Sigmoid colon (tissue), 7 donors: ENCODE measurements around the gene HPGDS. TPM values are rescaled to one million over a fixed set of nuclear protein-coding genes. Genes with fewer than 3 reads are reported as not detected.
A peak's percentile ranks its signal among the peaks of the same experiment; 100 is the strongest.

Experiments used
- DNase-seq: peaks from one replicate; pipeline ENCODE4 v3.0.0-alpha.2; 2019
- H3K27ac ChIP-seq, 4 donors: fragments of 200-600 bp; sonication (generic); one replicate each; pipeline ENCODE4 v1.5.1; 2016 to 2019; ENCODE audit warnings: mild to moderate bottlenecking in 1 of 4
- H3K27me3 ChIP-seq, 3 donors: fragments of 200-600 bp; sonication (generic); one replicate each; pipeline ENCODE4 v1.5.1; 2019; ENCODE audit warnings: mild to moderate bottlenecking in 1 of 3
- H3K36me3 ChIP-seq, 4 donors: fragments of 200-600 bp; sonication (generic); one replicate each; pipeline ENCODE4 v1.5.1; 2016 to 2019
- H3K4me1 ChIP-seq, 4 donors: fragments of 200-600 bp; sonication (generic); one replicate each; pipeline ENCODE4 v1.5.1; 2017 to 2019
- H3K4me3 ChIP-seq, 4 donors: fragments of 200-600 bp; sonication (generic); one replicate each; pipeline ENCODE4 v1.5.1; 2017 to 2019; ENCODE audit warnings: mild to moderate bottlenecking in 2 of 4, moderate library complexity in 1 of 4
- H3K9me3 ChIP-seq, 4 donors: fragments of 200-600 bp in 3 of 4; sonication (generic) in 3 of 4; one replicate each; pipeline versions ENCODE4 v1.5.1 to v1.6.1; 2013 to 2019
- EP300 ChIP-seq, 4 donors: sonication (generic); formaldehyde crosslinking; IDR thresholded peaks; one replicate each; pipeline ENCODE4 v1.6.1; 2017; ENCODE audit warnings: antibody characterized with exemption in 4 of 4
- POLR2A ChIP-seq, 2 donors: fragments of 450-650 bp; IDR thresholded peaks; one replicate each; pipeline ENCODE4 v1.6.1; 2016; ENCODE audit warnings: antibody characterized with exemption in 2 of 2, mild to moderate bottlenecking in 2 of 2, moderate library complexity in 2 of 2
- POLR2AphosphoS5 ChIP-seq, 4 donors: sonication (generic); formaldehyde crosslinking; IDR thresholded peaks; one replicate each; pipeline ENCODE4 v1.6.1; 2017; ENCODE audit warnings: antibody characterized with exemption in 4 of 4
- WGBS, 2 donors: extraction: QIAGEN DNeasy Blood & Tissue Kit; methylation state at CpG; one replicate each; pipeline ENCODE4 v1.1.7; 2013; 5-methylcytosine and 5-hydroxymethylcytosine counted together
- intact Hi-C: fragments of 100-400 bp; cut with DNase I; formaldehyde crosslinking; loops from one replicate; pipeline ENCODE4 v1.15.1; 2023
- polyA plus RNA-seq, 3 donors: library from polyadenylated mRNA; stranded (reverse); fragments of 200-250 nt; gene quantifications; one replicate each; pipeline ENCODE4 v1.2.3, GENCODE V29; 2013
- total RNA-seq, 4 donors: library from RNA; depleted of rRNA; stranded (reverse); fragments of >200 nt; gene quantifications; one replicate each; pipeline ENCODE4 v1.1.0, GENCODE V29; 2016
- TF ChIP-seq, protein P1 (sequence below), 4 experiments: fragments of 450-650 bp in 3 of 4; fragments of 200-600 bp in 1 of 4; IDR thresholded peaks; one replicate each; pipeline ENCODE4 v1.5.1; 2016 to 2019; ENCODE audit warnings: antibody characterized with exemption in 4 of 4, mild to moderate bottlenecking in 3 of 4, moderate library complexity in 2 of 4
- donor health status: healthy with polysubstance abuse.
- donor health status: Bipolar disorder and iron deficiency.
- donor health status: healthy.

HPGDS gene
- total and polyA plus RNA-seq, 7 donors: 0.54 to 3.7 (median 2.1) TPM

DNA sequence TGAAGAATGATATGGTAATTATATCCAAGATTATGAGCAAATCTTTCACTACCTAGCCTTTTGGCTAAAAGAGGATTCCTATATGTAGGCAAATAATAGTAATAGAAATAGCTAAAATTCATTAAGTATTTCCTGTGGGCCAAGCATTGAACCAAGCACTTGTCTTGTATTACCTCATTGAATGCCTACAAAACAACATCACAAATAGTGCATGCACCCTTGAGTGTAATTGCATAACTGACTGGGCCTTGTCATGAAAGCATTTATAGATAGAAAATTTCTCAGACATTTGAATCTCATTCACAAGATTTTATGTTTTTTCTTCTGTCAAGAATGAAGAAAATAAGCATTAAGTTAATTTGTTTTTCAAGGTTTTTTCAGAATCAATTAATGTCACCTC is 3.9 kb upstream of the HPGDS start:
- H3K36me3 ChIP-seq: no peaks in the 10 kb centered on the region
- H3K4me3 ChIP-seq: no peak overlapping the region
- H3K9me3 ChIP-seq: no peaks in the 10 kb centered on the region
- no peak for DNase-seq
- intact Hi-C loops: no loop called here
- no peaks in the 10 kb centered on the region for H3K27me3 ChIP-seq
- H3K27ac ChIP-seq: no peak overlapping the region
- TF ChIP-seq POLR2AphosphoS5 (IDR thresholded peaks at IDR 0.05) (no peak), EP300 (IDR thresholded peaks at IDR 0.05) (no peak), POLR2A (IDR thresholded peaks at IDR 0.05) (no peak)
- TF ChIP-seq, protein P1, sequence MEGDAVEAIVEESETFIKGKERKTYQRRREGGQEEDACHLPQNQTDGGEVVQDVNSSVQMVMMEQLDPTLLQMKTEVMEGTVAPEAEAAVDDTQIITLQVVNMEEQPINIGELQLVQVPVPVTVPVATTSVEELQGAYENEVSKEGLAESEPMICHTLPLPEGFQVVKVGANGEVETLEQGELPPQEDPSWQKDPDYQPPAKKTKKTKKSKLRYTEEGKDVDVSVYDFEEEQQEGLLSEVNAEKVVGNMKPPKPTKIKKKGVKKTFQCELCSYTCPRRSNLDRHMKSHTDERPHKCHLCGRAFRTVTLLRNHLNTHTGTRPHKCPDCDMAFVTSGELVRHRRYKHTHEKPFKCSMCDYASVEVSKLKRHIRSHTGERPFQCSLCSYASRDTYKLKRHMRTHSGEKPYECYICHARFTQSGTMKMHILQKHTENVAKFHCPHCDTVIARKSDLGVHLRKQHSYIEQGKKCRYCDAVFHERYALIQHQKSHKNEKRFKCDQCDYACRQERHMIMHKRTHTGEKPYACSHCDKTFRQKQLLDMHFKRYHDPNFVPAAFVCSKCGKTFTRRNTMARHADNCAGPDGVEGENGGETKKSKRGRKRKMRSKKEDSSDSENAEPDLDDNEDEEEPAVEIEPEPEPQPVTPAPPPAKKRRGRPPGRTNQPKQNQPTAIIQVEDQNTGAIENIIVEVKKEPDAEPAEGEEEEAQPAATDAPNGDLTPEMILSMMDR (IDR thresholded peaks at IDR 0.05): no peak
- H3K4me1 ChIP-seq: no peaks in the 10 kb centered on the region

DNA sequence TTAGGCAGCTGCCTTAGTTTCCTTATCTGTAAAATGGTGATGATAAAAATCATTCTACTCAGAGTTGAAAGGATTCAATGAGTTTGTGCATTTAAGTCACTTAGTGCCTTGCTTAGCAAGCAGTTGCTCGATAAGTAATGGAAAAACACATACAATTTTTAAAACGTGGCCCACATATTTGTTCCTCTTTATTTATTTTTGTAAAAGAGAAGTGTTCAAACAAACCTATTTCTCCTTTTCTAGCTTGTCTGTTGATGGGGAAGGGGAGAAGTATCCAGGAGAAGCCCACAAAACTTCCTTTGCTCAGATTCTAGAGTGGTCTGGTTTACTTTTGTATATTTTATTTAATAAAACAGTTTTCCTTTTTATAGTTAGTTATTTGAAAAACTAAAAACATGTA is 3.3 kb upstream of the HPGDS start:
- no peaks in the 10 kb centered on the region for H3K4me1 ChIP-seq
- WGBS, 2 donors: 52 to 73% methylated on average over 2 of the region's 2 CpGs
- H3K27me3 ChIP-seq: no peaks in the 10 kb centered on the region
- no peak overlapping the region for H3K27ac ChIP-seq
- DNase-seq: no peak
- intact Hi-C loops: no loop called here
- H3K9me3 ChIP-seq: no peaks in the 10 kb centered on the region
- no peaks in the 10 kb centered on the region for H3K36me3 ChIP-seq
- TF ChIP-seq, protein P1 (IDR thresholded peaks at IDR 0.05): no peak
- no peak for TF ChIP-seq EP300 (IDR thresholded peaks at IDR 0.05)
- TF ChIP-seq POLR2A (IDR thresholded peaks at IDR 0.05): no peak
- H3K4me3 ChIP-seq: no peak overlapping the region

DNA sequence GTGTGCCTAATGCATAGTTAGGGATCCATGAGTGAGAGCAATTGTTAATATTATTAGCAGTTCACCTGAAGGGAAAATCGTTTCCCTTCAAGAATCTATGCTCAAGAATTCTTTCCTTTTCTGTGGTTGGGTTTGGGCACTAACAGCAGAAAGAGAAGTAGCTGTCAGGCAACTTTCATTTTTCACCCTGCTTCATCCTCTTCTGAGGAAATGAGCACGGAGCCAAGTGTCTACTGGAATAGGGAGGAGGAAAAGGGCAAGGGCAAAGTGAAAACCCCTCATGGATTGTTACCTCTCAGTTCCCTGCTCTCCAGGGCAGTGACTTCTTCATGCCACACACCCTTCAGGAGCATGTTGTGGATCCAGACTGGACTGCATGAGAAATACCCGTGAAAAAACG is 2.6 kb upstream of the HPGDS start:
- Histone ChIP-seq H3K9me3 (no peaks in the 10 kb centered on the region), H3K36me3 (no peaks in the 10 kb centered on the region), H3K4me1 (no peaks in the 10 kb centered on the region), H3K27me3 (no peaks in the 10 kb centered on the region), H3K27ac (peak overlapping the region in 1 of 4 donors; percentile 19), H3K4me3 (no peak overlapping the region)
- intact Hi-C loops: no loop called here
- 55 to 68% methylated on average over 4 of the region's 4 CpGs for WGBS, 2 donors
- TF ChIP-seq POLR2A (IDR thresholded peaks at IDR 0.05): no peak
- TF ChIP-seq, protein P1 (IDR thresholded peaks at IDR 0.05): no peak
- TF ChIP-seq EP300 (IDR thresholded peaks at IDR 0.05): no peak
- no peak for TF ChIP-seq POLR2AphosphoS5 (IDR thresholded peaks at IDR 0.05)
- DNase-seq: no peak

DNA sequence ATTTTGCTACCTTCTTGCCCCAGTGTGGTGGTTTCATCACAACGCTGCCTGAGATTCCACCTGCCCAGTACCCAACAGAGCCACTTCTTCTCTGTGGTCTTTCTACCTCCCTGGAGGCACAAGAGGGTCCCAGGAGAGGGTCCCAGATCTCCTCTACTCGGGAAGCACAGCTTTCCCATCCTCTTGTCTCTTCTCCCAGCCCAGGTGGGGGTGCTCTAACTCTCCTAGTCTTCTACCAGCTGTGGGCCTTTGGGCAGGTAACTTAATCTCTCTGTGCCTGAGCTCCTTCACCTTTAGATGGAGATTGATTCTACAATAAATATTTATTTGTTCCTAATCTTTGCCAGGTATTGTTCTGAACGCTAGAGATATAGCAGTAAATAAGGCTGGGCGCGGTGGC is 1.8 kb upstream of the HPGDS start:
- no peaks in the 10 kb centered on the region for H3K4me1 ChIP-seq
- no peak overlapping the region for H3K4me3 ChIP-seq
- H3K36me3 ChIP-seq: no peaks in the 10 kb centered on the region
- WGBS, 2 donors: 78 to 90% methylated on average over 5 of the region's 5 CpGs
- no peak for TF ChIP-seq POLR2A (IDR thresholded peaks at IDR 0.05)
- intact Hi-C loops: no loop called here
- DNase-seq: no peak
- H3K27ac ChIP-seq: no peak overlapping the region
- no peaks in the 10 kb centered on the region for H3K27me3 ChIP-seq
- no peaks in the 10 kb centered on the region for H3K9me3 ChIP-seq

DNA sequence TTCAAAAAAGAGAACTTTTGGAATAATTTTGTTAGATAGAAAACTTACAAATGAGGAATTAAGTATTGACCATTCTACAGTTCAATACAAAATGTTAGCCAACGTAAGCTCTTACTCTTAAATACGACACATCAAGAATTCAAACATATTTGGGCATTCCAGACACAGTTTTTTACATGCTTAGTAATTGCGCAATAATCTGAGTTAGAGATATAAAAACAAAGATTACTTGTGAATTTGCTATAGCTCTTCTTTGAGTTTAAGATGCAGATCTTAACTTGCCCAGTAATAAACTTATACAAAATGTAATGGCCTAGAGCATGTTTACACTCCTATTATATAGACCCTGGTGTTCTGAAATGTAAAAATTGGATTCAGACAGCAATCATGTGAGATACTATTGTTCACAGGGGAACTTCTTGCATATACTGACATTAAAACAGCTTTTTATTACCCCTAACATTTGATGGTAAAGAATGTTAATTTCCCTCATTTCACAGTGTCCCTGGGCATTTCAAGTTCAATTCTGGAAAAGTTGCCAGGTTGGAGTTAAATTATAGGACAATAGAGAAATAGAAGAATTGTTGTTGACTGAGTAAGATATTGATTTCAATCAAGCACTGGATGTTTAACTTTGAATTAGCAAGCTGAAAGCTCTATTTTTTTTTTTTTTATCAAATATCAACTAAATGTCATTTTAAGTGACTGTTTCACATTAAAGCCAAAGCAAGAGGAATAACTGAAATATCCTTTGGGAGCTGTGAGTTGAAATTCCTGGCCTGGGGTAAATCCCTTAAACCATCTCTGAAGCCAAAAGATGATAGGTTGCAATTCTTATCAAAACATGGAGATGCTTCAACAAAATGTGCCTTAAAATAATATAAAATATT is 910 bp downstream of the HPGDS start:
- H3K4me1 ChIP-seq: no peaks in the 10 kb centered on the region
- TF ChIP-seq POLR2A (IDR thresholded peaks at IDR 0.05) (no peak), EP300 (IDR thresholded peaks at IDR 0.05) (no peak), POLR2AphosphoS5 (IDR thresholded peaks at IDR 0.05) (no peak)
- TF ChIP-seq, protein P1 (IDR thresholded peaks at IDR 0.05): no peak
- no peak for DNase-seq
- H3K27me3 ChIP-seq: no peaks in the 10 kb centered on the region
- no peak overlapping the region for H3K27ac ChIP-seq
- intact Hi-C loops: no loop called here
- H3K9me3 ChIP-seq: no peaks in the 10 kb centered on the region
- 88 to 90% methylated on average over 3 of the region's 3 CpGs for WGBS, 2 donors
- no peak overlapping the region for H3K4me3 ChIP-seq
- no peaks in the 10 kb centered on the region for H3K36me3 ChIP-seq
